ENCODE data around the gene CEP68. TPM values are rescaled to one million over a fixed set of nuclear protein-coding genes. Genes with fewer than 3 reads are reported as not detected.

The CEP68 gene
- polyA plus RNA-seq, 2 of the 4 experiments (the other 2 are of a cell fraction), result 6.8 to 9.2 TPM

DNA sequence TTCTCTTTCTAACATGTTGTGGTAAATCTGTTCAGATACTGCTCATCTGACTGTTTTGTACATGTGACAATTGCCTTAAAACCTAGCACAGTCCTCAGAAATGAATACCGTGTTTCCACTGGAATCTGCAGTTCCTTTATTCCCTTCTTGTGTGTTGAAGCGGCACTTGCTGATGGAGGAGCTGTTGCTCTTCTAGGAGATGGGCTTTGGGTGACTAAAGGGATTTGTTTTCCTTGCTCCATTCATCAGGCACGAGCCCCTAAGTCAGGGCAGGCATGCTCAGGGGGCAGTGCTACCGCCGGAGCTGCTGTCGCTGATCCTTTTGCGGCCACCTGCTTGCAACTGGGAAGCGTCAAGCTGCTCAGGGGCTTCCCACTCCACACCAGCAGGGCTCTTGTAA lies 32.5 kb upstream of the CEP68 start:
- Histone ChIP-seq H3K4me3 (no peak overlapping the region), H3K27ac (peak overlapping the region in 1 of 2 experiments; percentile 76; a peak in 3 of 6 replicates)

DNA sequence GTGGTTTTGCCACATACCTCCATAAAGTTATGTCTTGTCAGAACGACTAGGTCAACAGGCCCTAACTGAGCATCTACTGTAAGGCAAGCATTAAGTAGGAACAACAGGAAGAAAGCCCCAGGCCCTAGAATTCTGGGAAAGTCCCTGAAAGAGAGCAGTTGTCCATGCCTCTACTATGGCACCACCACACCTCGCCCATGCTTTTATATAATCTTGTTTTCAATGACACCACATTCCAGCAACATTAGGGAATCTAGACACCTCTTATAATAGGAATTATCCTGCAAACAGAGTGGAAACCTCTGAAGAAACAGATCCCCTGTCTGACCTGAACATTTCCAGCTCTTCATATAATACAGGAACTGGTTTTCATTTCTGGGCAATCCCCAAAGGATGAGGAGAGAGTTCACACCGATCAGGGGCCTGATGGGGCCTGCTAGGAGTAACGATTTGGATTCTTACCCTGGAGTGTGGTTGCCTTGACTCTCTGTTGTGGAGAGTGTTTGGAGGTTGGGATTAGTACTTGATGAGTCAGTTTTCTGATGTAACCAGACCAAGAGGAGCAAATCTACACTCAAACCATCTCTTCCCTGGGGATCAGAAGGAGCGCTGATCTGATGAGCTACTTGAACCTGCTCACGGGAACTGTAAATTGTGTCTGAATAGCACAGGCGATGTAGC lies 31.9 kb upstream of the CEP68 start:
- ChIA-PET POLR2A (no interaction called here), CTCF (interaction anchor here (1.0 to 5.8 kb wide), 4 partner anchors 8 to 106 kb away, joined by 3 to 39 read pairs (median 4); no protein-coding TSS in a partner anchor)
- Histone ChIP-seq H3K4me3 (no peak overlapping the region), H3K27ac (peak overlapping the region; percentile 39 to 76; a peak in 5 of 6 replicates), H3K4me1 (peaks cover 20% of the 10 kb centered on the region), H3K9me3 (no peaks in the 10 kb centered on the region), H3K4me2 (peak overlapping the region; percentile 20)
- TF ChIP-seq CEBPB (IDR thresholded peaks at IDR 0.05), result no peak
- TF ChIP-seq ZFP36 (IDR thresholded peaks at IDR 0.05; ENCODE audit: borderline replicate concordance, partially characterized antibody), result no peak
- TF ChIP-seq BHLHE40 (IDR thresholded peaks at IDR 0.05; ENCODE audit: low read depth, low read length), result no peak
- TF ChIP-seq ZC3H11A (IDR thresholded peaks at IDR 0.05), result no peak
- no peak for TF ChIP-seq POLR2A (IDR thresholded peaks at IDR 0.05; ENCODE audit: low read length)
- no peak for TF ChIP-seq POLR2AphosphoS2 (conservative IDR thresholded peaks at IDR 0.05; ENCODE audit: low read length)
- no peak for TF ChIP-seq JUNB (IDR thresholded peaks at IDR 0.05)
- no peak for TF ChIP-seq EHF (CRISPR knock-in tag; IDR thresholded peaks at IDR 0.05)
- TF ChIP-seq TFCP2L1 (CRISPR knock-in tag; IDR thresholded peaks at IDR 0.05), result no peak
- TF ChIP-seq CHD2 (IDR thresholded peaks at IDR 0.05; ENCODE audit: low read length, partially characterized antibody), result no peak
- TF ChIP-seq NFE2L2 (conservative IDR thresholded peaks at IDR 0.05; ENCODE audit: low read length), result no peak
- TF ChIP-seq, protein P1, sequence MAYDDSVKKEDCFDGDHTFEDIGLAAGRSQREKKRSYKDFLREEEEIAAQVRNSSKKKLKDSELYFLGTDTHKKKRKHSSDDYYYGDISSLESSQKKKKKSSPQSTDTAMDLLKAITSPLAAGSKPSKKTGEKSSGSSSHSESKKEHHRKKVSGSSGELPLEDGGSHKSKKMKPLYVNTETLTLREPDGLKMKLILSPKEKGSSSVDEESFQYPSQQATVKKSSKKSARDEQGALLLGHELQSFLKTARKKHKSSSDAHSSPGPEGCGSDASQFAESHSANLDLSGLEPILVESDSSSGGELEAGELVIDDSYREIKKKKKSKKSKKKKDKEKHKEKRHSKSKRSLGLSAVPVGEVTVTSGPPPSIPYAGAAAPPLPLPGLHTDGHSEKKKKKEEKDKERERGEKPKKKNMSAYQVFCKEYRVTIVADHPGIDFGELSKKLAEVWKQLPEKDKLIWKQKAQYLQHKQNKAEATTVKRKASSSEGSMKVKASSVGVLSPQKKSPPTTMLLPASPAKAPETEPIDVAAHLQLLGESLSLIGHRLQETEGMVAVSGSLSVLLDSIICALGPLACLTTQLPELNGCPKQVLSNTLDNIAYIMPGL (CRISPR knock-in tag; IDR thresholded peaks at IDR 0.05; ENCODE audit: borderline replicate concordance), result no peak
- no peak for TF ChIP-seq MAFK (IDR thresholded peaks at IDR 0.05; ENCODE audit: partially characterized antibody)
- no peak for TF ChIP-seq KDM5A (IDR thresholded peaks at IDR 0.05)
- no peak for TF ChIP-seq PHF8 (IDR thresholded peaks at IDR 0.05; ENCODE audit: borderline replicate concordance, low read depth)
- TF ChIP-seq, protein P2, sequence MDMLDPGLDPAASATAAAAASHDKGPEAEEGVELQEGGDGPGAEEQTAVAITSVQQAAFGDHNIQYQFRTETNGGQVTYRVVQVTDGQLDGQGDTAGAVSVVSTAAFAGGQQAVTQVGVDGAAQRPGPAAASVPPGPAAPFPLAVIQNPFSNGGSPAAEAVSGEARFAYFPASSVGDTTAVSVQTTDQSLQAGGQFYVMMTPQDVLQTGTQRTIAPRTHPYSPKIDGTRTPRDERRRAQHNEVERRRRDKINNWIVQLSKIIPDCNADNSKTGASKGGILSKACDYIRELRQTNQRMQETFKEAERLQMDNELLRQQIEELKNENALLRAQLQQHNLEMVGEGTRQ (IDR thresholded peaks at IDR 0.05), result no peak
- no peak for TF ChIP-seq EHMT2 (IDR thresholded peaks at IDR 0.05; ENCODE audit: low read depth)
- TF ChIP-seq TP53 (CRISPR knock-in tag; IDR thresholded peaks at IDR 0.05), result no peak
- TF ChIP-seq FOXS1 (CRISPR knock-in tag; IDR thresholded peaks at IDR 0.05), result no peak
- no peak for TF ChIP-seq RCOR1 (IDR thresholded peaks at IDR 0.05; ENCODE audit: low read depth, low read length)
- peak in 1 of 2 experiments; percentile 29 for DNase-seq (ENCODE audit: low read depth in 1 of 2, low spot score in 1 of 2)
- 61% methylated on average over 7 of the region's 7 CpGs for WGBS (ENCODE audit: missing lambda C conversion rate)
- no peak for FAIRE-seq
- ATAC-seq, result peak; percentile 48 to 56; a peak in 5 of 6 replicates

More for the DNA sequence above, 32.5 kb upstream of the CEP68 start:
- ChIA-PET CTCF (interaction anchor here (1.7 to 5.8 kb wide), 3 partner anchors 10 to 106 kb away, joined by 4 to 39 read pairs (median 5); no protein-coding TSS in a partner anchor), POLR2A (no interaction called here)
- FAIRE-seq (no peak), ATAC-seq (no peak), DNase-seq (ENCODE audit: low read depth in 1 of 2, low spot score in 1 of 2) (no peak)
- TF ChIP-seq PHF8 (IDR thresholded peaks at IDR 0.05; ENCODE audit: borderline replicate concordance, low read depth), result no peak
- TF ChIP-seq FOXS1 (CRISPR knock-in tag; IDR thresholded peaks at IDR 0.05), result no peak
- TF ChIP-seq KDM5A (IDR thresholded peaks at IDR 0.05), result no peak
- TF ChIP-seq, protein P1 (CRISPR knock-in tag; IDR thresholded peaks at IDR 0.05; ENCODE audit: borderline replicate concordance), result no peak
- TF ChIP-seq, protein P3, sequence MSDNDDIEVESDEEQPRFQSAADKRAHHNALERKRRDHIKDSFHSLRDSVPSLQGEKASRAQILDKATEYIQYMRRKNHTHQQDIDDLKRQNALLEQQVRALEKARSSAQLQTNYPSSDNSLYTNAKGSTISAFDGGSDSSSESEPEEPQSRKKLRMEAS (IDR thresholded peaks at IDR 0.05), result no peak
- no peak for TF ChIP-seq BHLHE40 (IDR thresholded peaks at IDR 0.05; ENCODE audit: low read depth, low read length)
- no peak for TF ChIP-seq SMC3 (IDR thresholded peaks at IDR 0.05)
- no peak for TF ChIP-seq NFE2L2 (conservative IDR thresholded peaks at IDR 0.05; ENCODE audit: low read length)
- TF ChIP-seq ESRRA (IDR thresholded peaks at IDR 0.05; ENCODE audit: borderline replicate concordance, low read length), result no peak
- Histone ChIP-seq H3K9me3 (no peaks in the 10 kb centered on the region), H3K4me1 (peaks cover 20% of the 10 kb centered on the region), H3K4me2 (no peak overlapping the region)
- 92% methylated on average over 8 of the region's 8 CpGs for WGBS (ENCODE audit: missing lambda C conversion rate)

Data from A549 (cell line).